ENCODE results near the gene KRT26. TPM values are rescaled to one million over a fixed set of nuclear protein-coding genes. Genes with fewer than 3 reads are reported as not detected.

The KRT26 gene
- polyA plus RNA-seq, 1 donor (not counting 4 experiments of a cell fraction or from before 2014, with no cell fraction given): not detected

- H3K9me1 ChIP-seq (ENCODE audit: control insufficient read depth, extremely low read depth, insufficient read depth, low read length): no peaks in the 10 kb centered on the region
- dilution Hi-C loops (cut with MboI; ENCODE audit: extremely low pct_ligation_motif_present, low sequenced_read_pairs): no loop called here
- H3K27me3 ChIP-seq (ENCODE audit: control insufficient read depth, extremely low read depth, insufficient read depth, low read length): peaks cover 23% of the 10 kb centered on the region
- H3K36me3 ChIP-seq (ENCODE audit: control insufficient read depth in 2 of 2, extremely low read depth in 1 of 2, insufficient read depth in 2 of 2, low read length in 2 of 2): no peaks in the 10 kb centered on the region
- H3K4me2 ChIP-seq (ENCODE audit: control insufficient read depth, extremely low read depth, insufficient read depth, low read depth, low read length): no peak overlapping the region
- H3K4me3 ChIP-seq (ENCODE audit: control insufficient read depth in 2 of 3, extremely low read depth in 1 of 3, insufficient read depth in 2 of 3, low read depth in 1 of 3, low read length in 3 of 3): no peak overlapping the region
- no peak overlapping the region for H3K27ac ChIP-seq (ENCODE audit: control insufficient read depth, insufficient read depth, low read length)
- TF ChIP-seq CTCF (optimal IDR thresholded peaks at IDR 0.05 in 1 of 3, IDR thresholded peaks at IDR 0.05 in 1 of 3, conservative IDR thresholded peaks at IDR 0.05 in 1 of 3; ENCODE audit: extremely low read depth in 1 of 3, insufficient read depth in 2 of 3, low read length in 3 of 3) (no peak), EZH2 (IDR thresholded peaks at IDR 0.05; ENCODE audit: low read length) (no peak)
- no peaks in the 10 kb centered on the region for H3K9me3 ChIP-seq (ENCODE audit: control insufficient read depth, low read depth, low read length)
- H2AFZ ChIP-seq (ENCODE audit: control insufficient read depth, low read length): no peak overlapping the region
- no peak for DNase-seq (ENCODE audit: low read depth, low spot score)
- no peak overlapping the region for H3K9ac ChIP-seq (ENCODE audit: control insufficient read depth, extremely low read depth, insufficient read depth, low read length)
- no peaks in the 10 kb centered on the region for H3K4me1 ChIP-seq (ENCODE audit: control insufficient read depth, extremely low read depth, insufficient read depth, low read length)
- FAIRE-seq: no peak
- H3K79me2 ChIP-seq (ENCODE audit: control insufficient read depth, insufficient read depth, low read length): no peaks in the 10 kb centered on the region
- H4K20me1 ChIP-seq (ENCODE audit: control insufficient read depth, extremely low read depth, insufficient read depth, low read length): no peaks in the 10 kb centered on the region
Observed at GRCh38 chr17:40793832-40794231, 21.8 kb upstream of the KRT26 start.

DNA sequence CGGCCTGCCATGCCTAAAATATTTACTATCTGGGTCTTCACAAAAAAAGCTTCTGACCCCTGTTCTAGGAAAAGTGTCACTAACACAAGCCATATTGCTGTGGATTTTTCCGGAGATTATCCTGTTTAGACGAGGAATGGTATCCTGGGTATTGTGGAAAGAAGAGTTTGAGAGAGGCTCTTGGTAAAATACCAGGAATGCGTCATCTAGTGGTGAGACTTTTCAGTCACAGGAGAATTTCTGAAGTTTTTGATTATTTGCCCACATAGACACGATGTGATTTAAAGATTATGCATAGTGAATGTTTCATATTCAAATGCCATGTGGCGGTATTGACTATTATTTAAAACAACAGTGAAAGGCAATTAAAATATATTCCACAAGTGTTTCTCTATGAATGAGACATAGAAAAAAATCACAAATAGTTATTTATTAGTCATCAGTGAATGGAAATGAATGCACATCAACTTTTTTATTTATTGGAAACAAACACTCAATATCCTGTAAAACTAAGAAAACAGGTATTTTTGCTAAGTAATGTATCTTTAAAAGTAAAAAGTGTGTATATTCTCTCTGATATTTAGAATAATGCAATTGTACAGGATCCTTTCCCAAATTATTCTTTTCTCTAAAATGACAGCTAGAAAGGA lies 19.9 kb upstream of the KRT26 start:
- no peaks in the 10 kb centered on the region for H3K4me1 ChIP-seq (ENCODE audit: control insufficient read depth, extremely low read depth, insufficient read depth, low read length)
- H3K27ac ChIP-seq (ENCODE audit: control insufficient read depth, insufficient read depth, low read length): no peak overlapping the region
- H3K79me2 ChIP-seq (ENCODE audit: control insufficient read depth, insufficient read depth, low read length): no peaks in the 10 kb centered on the region
- H3K9me3 ChIP-seq (ENCODE audit: control insufficient read depth, low read depth, low read length): no peaks in the 10 kb centered on the region
- H3K27me3 ChIP-seq (ENCODE audit: control insufficient read depth, extremely low read depth, insufficient read depth, low read length): peaks cover 21% of the 10 kb centered on the region
- H3K9ac ChIP-seq (ENCODE audit: control insufficient read depth, extremely low read depth, insufficient read depth, low read length): no peak overlapping the region
- H2AFZ ChIP-seq (ENCODE audit: control insufficient read depth, low read length): no peak overlapping the region
- no peak overlapping the region for H3K4me3 ChIP-seq (ENCODE audit: control insufficient read depth in 2 of 3, extremely low read depth in 1 of 3, insufficient read depth in 2 of 3, low read depth in 1 of 3, low read length in 3 of 3)
- no peaks in the 10 kb centered on the region for H4K20me1 ChIP-seq (ENCODE audit: control insufficient read depth, extremely low read depth, insufficient read depth, low read length)
- no peaks in the 10 kb centered on the region for H3K36me3 ChIP-seq (ENCODE audit: control insufficient read depth in 2 of 2, extremely low read depth in 1 of 2, insufficient read depth in 2 of 2, low read length in 2 of 2)
- dilution Hi-C loops (cut with MboI; ENCODE audit: extremely low pct_ligation_motif_present, low sequenced_read_pairs): no loop called here
- TF ChIP-seq EZH2 (IDR thresholded peaks at IDR 0.05; ENCODE audit: low read length) (no peak), CTCF (optimal IDR thresholded peaks at IDR 0.05 in 1 of 3, IDR thresholded peaks at IDR 0.05 in 1 of 3, conservative IDR thresholded peaks at IDR 0.05 in 1 of 3; ENCODE audit: extremely low read depth in 1 of 3, insufficient read depth in 2 of 3, low read length in 3 of 3) (peak in 2 of 3 experiments; percentile 55 to 66)
- FAIRE-seq (peak; percentile 67), DNase-seq (ENCODE audit: low read depth, low spot score) (no peak)
- H3K9me1 ChIP-seq (ENCODE audit: control insufficient read depth, extremely low read depth, insufficient read depth, low read length): no peaks in the 10 kb centered on the region
- H3K4me2 ChIP-seq (ENCODE audit: control insufficient read depth, extremely low read depth, insufficient read depth, low read depth, low read length): no peak overlapping the region

All from keratinocyte (primary cell).